Femur (tissue), 1 donor: ENCODE measurements around the gene STYX.
"Not testable (repeated sequence)": the region's sequence is repeated elsewhere in the genome, so short reads cannot be mapped to it uniquely, and the experiment has no call there.

Experiments
- DNase-seq: peaks from one replicate; pipeline ENCODE4 v3.0.0-alpha.2; 2017

STYX gene

GRCh38 chr14:52727509-52727908 lies 2.5 kb upstream of the STYX start:
- DNase-seq = not testable (repeated sequence)

DNA sequence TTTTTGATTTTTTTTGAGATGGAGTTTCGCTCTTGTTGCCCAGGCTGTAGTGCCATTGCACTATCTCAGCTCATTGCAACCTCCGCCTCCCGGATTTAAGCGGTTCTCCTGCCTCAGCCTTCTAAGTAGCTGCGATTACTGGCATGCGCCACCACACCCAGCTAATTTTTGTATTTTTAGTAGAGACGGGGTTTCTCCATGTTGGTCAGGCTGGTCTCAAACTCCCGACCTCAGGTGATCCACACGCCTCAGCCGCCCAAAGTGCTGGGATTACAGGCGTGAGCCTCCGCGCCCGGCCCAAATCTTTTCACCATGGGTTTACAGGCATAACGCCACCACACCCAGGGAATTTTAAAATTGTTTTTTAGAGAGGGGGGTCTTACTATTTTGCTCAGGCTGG lies 931 bp upstream of the STYX start:
- DNase-seq = not testable (repeated sequence)

DNA sequence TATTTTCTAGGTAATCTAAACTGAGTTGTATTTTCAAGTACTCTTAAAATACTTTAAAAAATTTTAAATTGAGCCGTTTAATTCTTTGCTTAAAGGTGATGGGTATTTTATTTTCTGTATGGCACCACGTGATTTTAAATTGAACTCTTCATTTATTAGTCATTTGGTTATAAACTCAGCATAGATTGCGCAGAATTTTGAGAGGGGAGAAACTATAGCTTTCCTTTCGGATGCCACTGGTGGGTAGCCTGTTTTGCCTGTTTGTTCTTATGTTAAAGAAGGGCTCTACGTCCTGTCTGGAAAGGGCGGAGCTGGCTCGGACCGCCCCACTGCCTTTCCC lies 411 bp upstream of the STYX start:
- no peak for DNase-seq

- no peak for DNase-seq
Measured at GRCh38 chr14:52730709-52731111, 744 bp downstream of the STYX start.

- no peak for DNase-seq
Measured at GRCh38 chr14:52733824-52734223, 3.9 kb downstream of the STYX start.

- no peak for DNase-seq
Measured at GRCh38 chr14:52735921-52736489, 6.0 kb downstream of the STYX start.

DNA sequence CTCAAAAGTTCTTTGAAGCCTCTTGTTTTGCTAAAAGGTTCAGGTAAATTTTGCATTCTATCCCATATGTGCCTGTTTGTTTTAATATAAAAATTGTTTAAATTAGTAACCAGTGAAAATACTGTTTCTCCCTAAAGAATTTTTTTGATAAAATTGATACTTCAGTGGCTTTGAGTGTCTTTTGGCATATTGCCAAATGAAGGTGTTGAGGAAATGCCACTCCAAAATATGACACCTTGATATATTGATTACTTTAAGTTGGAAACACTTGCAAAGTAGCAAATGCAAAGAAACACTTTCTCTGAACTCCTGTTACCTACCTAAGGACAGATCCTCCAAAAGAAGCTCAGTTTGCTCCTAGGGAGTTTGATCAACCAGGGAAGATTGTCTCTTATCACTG lies 8.4 kb downstream of the STYX start:
- DNase-seq = no peak

DNA sequence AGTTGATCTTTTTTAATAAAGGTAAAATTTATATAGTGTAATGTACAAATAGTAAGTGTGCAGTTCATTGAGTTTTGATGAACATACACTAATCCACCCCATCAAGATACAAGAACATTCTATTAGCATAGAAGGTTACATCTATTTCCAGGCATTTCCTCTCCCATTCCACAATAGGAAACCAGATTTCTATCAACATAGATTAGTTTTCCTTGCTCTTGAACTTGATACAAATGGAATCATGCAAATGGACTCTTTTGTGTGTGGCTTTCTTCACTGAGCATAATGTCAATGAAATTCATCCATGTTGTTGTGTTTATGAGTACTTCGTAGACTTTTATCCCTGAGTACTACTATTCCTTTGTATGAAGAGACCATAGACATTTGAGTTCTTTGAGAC lies 10.8 kb downstream of the STYX start:
- no peak for DNase-seq

DNA sequence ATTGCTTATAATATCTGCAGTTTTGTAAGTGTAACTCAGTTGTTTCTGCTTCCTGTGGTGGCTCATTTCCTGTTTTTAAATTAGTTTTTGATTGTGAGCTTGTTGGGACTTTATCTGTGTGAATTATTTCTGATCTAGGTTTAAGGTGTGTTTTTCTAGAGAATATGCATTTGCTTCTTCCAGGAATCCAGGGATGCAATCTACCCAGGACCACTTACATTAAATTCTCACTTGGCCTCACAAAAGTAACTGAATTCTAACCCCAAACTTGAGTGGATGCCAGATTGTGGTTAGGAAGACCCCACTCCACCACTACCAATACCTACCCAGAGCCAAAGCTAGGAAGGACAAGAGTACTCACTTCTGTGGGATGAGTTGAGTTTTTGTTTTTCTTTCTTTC lies 11.9 kb downstream of the STYX start:
- no peak for DNase-seq

GRCh38 chr14:52748647-52749292 lies 18.8 kb downstream of the STYX start:
- DNase-seq = no peak

DNA sequence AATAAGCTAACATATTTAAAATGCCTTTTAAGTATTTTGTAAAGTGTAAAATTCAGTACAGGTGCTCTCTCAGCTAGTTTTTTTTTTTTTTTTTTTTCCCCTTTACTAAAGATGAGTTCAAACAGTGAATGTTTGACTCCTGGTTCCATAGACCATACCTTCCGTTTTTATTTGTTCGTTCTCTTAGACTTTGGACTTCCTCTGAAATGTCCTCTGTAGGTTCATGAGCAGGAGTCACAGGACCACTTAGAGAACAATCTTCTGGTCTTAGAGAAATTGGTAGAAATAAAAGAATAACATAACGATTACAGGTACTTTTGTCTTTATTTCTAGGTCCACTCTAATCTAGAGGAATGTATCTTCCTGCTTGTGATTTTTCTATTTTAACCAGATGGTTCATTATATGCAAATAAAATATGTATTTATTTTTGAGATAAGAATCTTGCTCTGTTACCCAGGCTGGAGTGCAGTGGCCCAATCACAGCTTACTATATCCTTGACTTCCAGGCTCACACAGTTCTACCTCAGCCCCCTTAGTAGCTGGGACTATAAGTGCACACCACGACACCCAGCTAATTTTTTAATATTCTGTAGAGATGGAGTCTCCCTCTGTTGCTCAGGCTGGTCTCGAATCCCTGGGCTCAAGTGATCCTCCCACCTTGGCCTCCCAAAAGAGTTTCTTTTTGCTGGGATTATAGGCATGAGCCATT lies 25.8 kb downstream of the STYX start:
- DNase-seq = no peak

DNA sequence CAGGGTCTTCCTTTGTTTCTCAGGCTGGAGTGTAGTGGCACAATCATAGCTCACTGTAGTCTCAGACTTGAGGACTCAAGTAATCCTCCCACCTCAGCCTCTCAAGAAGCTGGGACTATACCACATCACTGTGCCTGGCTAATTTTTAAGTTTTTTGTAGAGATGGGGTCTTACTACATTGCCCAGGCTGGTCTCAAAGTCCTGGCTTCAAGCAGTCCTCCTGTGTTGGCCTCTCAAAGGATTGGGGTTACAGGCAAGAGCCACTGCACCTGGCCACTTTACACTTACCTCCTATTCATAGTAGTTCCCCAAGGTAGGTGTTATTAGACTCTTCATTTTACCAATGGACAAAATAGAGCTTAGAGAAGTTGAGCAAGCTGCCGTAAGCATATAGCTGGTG lies 29.2 kb downstream of the STYX start:
- no peak for DNase-seq

DNA sequence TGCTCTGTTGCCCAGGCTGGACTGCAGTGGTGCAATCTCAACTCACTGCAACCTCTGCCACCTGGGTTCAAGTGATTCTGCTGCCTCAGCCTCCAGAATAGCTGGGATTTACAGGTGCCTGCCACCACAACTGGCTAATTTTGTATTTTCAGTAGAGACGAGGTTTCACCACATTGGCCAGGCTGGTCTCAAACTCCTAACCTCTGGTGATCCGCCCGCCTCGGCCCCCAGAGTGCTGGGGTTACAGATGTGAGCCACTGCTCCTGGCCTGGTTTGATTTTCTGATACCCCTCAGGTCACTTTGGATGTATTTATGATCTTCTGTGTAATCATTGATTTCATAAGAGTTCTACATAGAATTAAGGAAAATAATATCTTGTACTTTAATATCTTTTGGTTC lies 33.0 kb downstream of the STYX start:
- DNase-seq = not testable (repeated sequence)

DNA sequence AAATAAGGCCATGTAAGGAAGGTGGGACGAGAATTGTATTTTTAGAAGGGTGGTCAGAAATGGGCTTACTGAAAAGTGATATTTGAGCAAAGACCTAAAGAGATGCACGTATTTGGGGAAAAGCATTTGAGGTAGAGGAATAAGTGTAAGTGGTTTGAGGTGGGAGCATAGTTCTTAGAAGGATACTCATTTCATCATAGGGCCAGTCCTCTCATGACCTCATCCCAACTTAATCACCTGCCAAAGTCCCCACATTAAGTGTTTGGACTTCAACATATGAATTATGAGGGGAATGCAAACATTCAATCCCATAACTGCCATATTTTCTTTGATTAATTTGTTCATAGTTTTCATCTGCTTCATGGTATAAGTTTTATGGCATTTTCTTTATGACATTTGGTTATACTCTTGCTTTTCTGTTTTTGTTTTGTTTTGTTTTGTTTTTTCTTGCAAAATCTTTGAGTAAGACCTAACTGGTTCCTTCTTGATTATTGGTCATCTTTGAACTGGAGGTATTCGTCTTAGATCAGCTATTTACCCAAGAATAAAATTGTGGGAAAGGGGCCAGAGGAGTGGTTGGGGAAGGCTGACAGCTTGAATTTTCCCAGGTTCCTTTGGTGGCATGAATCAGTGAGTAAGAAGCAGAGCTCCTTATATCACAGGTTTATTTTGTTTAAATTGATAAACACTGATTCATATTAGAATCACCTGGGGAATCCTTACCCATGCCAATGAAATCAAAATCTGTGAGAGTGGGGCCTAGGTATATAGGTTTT lies 37.3 kb downstream of the STYX start:
- no peak for DNase-seq

GRCh38 chr14:52769887-52770286 lies 39.9 kb downstream of the STYX start:
- DNase-seq = no peak

DNA sequence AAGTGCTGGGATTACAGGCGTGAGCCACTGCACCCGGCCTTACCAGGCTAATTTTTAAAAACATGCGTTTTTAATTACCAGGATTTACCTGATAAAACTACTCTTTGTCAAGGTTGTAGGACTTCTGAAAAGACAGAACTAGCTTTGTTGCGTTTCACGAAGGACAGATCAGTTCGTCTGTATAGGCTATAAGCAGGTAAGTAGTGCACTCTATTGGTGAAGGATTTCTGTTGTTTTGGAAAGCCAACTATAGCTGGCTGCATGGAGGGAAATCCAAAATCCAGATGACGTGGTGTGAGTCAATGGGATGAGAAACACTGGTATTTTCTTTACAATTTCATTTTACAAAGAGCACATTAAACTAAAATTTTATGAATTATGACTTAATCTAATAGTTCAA lies 46.9 kb downstream of the STYX start:
- DNase-seq = no peak

- DNase-seq = no peak
Measured at GRCh38 chr14:52778702-52779101, 48.7 kb downstream of the STYX start.

- no peak for DNase-seq
Measured at GRCh38 chr14:52780893-52781292, 50.9 kb downstream of the STYX start.

DNA sequence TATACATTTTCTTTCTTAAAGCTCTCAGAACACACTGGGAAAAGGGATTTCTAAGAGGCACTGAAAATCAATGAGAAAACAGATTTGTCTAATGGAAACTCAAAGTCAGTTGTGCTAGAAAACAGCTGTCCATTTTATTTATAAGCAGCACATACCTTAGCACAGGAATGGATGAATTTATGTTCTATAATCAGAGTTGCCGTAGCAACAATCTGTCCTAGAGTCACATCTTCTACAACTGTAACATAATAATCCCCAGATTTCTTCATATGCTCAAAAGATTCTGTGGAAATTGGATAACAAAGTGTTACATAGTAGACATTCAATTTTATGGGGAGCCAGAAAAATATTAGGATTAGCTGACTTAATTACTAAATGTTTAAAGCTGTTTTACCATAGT lies 51.7 kb downstream of the STYX start:
- no peak for DNase-seq

DNA sequence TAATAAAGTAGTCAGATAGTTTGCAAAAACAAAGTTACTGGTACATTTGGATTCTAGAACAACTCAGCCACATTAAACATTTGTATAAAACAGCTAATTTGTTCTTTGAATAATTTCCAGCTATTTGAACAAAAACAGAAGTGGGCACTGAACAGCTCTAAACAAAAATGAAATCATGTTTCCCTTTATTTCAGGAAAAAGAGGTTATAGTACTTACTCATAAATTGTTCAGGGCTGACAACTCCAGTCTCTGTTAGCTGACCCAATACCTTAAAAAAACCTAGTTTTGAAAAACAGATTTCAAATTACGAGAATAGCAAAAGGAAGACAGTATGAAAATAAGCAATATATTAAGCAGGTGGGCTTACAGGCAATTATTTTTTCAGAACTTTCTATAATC lies 53.2 kb downstream of the STYX start:
- DNase-seq = no peak

DNA sequence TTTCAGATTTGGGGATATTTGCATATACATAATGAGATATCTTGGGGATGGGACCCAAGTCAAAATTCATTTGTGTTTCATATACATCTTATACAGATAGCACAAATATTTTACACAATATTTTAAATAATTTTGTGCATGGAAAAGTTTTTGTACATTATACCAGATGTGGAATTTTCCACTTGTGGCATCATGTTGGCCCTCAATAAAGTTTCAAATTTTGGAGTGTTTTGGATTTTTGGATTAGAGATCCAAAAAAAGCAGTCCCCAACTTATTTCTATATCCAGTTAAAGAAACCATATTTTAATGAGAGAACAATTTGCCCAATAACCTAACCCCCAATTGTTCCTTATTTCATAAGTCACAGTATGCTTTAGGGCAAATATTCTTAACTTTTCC lies 56.9 kb downstream of the STYX start:
- DNase-seq = no peak

- no peak for DNase-seq
Measured at GRCh38 chr14:52789118-52789517, 59.2 kb downstream of the STYX start.

GRCh38 chr14:52790011-52790755 lies 60.2 kb downstream of the STYX start:
- DNase-seq = no peak
